HG03378 (cell line): ENCODE data around the gene SGMS1.
A peak's percentile ranks its signal among the peaks of the same experiment; 100 is the strongest.
"Not testable (repeated sequence)": the region's sequence is repeated elsewhere in the genome, so short reads cannot be mapped to it uniquely, and the experiment has no call there.

ENCODE experiments used
- ATAC-seq: cut with Tn5 transposase; IDR thresholded peaks from one replicate; pipeline ENCODE4 v1.9.1; 2021; ENCODE audit warnings: mild to moderate bottlenecking, moderate library complexity; ENCODE audit not compliant: unreplicated experiment

The SGMS1 gene

DNA sequence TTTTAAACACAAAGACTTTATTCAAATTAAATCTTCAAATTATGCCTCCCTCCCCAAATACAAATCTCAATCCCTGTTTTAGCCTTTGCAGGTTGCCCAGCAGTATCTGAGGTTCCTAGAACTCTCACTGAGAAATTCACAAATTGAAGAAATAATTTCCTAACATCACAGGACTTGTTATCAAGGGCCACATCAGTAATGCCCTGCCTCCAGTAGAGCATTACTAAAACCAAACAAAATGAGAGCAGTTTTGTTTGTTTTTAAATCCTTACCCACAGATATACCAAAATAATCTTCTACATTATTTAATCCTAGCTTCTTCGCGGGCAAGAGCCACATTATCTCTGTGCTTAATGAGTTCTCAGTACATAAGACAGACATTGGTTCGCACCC is 152.2 kb downstream of the SGMS1 start:
- ATAC-seq: no peak

DNA sequence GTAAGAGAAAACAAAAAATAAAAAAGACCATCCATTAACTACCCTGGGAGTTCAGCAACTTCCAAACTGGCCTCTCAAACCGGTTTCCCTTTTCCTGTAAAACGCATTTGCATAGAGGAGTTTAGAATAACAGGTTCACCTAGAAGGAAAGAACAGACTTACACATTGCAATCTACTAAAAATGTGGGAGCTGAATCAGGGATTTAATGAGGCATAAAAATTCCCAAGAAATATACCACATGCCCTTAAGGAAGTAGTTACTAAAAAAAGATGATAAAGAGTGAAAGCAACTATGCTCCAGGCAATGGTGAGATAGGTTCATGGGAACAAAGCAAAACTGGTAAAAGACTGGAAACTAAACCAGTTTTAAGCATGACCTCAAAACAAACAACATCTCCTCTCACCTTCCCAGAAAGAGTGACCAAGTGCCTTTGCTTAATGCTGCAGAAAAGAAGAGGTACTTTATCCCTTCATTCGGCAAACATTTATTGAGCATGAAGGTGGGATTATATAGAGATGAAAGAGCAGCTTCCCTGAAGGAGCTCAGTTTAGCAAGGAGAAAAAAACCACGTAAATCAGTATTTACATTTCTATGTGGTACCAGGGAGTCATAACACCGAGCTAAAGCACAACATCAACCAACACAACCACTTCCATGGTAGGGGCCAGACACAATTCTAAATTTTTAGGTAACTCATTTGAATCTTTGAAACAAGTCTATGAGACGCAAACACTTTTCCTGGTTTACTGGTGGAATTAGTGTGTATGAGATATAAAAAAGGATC is 152.8 kb downstream of the SGMS1 start:
- no peak for ATAC-seq

DNA sequence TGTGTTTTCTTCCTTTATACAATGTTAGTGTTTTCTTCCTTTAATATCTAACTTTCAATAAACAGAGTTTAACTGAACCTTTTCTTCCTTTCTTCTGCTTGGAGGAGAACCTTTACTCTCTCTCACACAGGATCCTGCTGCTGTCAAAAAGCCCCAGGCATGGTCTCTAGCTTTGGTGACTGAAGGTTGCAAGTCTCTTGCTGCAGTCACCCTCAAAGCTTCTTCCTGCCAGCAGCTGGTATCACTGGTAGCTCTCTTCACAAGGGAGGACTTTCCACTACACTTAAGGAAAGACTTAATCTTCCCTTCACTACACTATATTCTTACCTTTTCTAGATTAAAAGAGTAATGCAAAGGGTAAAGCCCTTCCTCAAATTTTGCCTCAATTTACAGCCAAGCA is 153.4 kb downstream of the SGMS1 start:
- peak; percentile 43 for ATAC-seq

DNA sequence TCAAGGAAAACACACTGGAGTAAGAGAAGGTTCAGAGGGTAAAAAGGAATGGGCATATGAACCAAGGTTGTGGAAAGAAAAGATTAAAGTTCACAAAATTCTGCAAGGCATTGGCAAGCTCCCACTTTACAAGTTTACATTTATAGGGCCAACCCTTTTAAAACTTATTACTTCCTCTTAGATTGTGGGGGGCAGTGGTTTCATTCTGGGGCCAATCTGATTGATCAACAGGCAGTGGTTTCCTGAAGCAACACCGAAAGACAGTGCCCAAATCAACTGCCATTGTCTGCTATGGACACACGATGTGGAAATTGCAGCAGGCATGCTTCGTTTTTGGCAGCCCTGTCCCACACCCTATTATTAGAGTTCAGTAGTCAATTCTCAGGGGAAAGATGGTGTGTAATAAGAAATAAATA is 154.0 kb downstream of the SGMS1 start:
- no peak for ATAC-seq

DNA sequence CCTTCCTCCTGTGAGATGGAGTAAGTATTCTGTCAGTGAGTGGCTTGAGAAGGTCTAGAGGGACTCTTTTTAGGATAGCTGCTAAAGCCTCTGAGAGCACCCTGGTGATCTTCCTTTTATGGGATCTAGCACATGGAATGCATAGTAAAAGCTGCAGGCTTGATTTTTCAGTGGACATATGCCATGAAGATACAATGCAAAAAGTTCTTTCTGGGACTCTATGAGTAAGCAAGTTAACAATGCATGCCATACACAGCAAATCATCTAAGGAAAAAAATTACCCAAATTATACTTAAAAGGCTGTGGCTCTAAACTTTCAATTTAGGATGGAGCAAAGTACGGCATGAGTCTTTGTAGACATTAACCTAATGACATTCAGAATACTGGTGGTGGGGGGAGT is 154.5 kb downstream of the SGMS1 start:
- ATAC-seq: no peak

DNA sequence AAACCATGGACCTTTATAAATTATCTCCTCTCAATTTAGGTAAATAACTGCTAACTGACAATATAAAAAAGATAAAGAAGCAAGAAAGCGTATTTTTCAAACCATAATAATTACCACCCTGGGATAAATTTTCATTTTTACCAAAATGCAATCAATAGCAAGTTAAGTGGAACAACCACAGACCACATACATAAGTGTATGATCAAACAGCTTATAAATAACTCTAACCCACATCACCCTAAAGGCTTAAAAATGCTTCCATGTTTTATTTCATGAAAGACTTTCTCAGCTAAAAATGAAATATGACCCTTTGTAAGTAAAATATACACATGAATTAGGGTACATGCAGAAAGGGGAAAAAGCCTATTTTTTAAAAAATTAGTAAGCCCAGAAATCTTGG is 156.5 kb downstream of the SGMS1 start:
- ATAC-seq: no peak

DNA sequence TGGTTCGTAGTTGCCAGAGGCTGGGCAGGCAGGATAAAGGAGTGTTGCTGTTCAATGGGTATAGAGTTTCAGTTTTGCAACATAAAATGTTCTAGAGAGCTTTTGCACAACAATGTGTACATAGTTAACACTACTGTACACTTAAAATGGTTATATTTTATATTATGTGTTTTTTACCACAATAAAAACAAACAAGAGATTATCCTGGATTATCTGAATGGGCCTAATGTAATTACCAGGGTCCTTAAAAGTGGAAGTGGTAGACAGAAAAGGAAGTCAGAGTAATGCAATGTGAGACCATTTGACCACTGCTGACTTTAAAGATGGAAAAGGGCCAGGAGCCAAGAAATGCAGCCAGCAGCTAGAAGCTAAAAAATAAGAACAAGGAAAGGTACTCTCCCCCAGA is 159.7 kb downstream of the SGMS1 start:
- no peak for ATAC-seq

DNA sequence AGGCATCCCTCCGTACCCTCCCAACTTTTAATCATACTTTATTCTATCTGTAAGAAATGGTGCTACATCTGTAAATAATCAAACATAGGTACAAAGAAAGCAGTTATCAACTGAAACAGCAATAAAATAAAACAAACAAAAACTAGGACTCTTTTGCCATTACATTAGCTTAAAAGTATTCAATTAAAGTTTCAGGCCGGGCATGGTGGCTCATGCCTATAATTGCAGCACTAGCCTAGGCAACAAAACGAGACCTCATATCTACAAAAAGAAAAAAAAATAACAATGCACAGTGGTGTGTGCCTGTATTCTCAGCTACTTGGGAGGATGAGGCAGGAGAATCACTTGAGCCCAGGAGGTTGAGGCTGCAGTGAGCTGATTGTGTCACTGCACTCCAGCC is 161.9 kb downstream of the SGMS1 start:
- ATAC-seq: no peak

DNA sequence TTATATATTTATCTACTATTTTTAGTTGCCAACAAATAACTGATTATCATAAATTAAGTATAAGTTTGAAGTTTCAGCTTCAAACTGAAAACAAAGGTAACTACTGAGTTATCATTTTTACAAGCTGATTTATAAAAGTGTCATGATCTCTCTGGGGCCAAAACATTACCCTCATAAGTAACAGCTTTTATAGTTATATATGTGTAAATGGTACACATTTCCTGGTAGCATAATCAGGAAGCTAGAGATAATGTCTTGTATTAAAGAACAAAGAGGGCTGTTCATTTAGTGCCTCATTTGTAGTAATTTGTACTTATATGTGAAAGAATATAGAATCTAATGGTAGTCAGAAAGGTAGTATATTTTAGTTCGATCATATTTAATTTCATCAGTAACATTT is 162.6 kb downstream of the SGMS1 start:
- no peak for ATAC-seq

DNA sequence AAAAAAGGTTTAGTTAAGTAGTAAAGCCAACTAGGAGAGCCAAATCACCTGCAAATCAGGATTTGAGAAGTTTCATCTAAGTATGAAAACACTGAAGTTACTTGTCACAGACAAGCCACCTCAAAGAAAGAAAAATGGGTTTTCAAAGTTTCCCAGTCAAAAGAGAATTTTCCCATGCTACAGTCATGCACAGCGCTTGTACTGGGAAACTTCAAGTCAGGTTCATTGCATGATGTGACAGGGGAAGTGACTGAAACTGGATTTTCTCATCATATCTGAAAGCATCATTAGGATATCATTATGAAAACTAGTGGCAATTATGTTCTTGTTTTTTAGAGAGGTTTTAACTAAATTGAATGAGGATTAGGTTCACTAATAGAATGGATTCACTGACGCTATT is 167.0 kb downstream of the SGMS1 start:
- ATAC-seq: peak; percentile 39

DNA sequence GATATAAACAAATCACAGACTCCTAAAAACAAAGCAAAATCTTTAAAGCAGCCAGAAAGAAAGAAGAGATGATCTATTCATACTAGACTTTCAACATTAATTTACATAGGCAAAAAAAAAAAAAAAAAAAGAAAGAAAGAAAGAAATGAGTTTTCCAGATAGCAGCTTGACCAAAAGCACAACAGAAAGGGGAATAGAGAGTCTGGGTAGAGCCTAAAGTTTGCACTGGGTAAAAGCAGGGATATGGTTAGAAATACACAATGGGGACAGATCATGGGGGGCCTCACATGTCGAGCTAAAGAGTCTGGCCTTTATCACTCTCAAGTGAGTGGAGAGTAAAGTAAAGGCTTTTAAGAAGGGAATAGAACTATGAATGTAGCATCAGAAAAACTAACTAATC is 169.8 kb downstream of the SGMS1 start:
- no peak for ATAC-seq

DNA sequence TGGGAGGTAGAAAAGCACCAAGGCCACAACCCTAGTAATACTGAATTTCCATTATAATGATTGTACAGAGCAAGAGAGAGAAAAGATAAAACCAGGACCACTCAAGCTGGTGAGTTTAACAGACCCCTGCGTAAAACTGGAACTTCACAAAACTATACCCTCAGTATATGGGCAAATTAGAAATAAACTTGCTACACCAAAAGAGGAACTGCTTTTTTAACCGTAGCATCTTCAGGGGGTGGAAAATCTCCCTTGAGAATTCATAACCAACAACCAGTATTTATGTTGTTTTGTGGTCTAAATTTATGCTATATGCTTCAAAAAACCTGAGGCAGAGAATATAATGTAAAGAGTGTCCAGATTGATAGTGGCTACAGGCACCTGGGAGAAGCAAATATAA is 171.2 kb downstream of the SGMS1 start:
- ATAC-seq: peak; percentile 51

DNA sequence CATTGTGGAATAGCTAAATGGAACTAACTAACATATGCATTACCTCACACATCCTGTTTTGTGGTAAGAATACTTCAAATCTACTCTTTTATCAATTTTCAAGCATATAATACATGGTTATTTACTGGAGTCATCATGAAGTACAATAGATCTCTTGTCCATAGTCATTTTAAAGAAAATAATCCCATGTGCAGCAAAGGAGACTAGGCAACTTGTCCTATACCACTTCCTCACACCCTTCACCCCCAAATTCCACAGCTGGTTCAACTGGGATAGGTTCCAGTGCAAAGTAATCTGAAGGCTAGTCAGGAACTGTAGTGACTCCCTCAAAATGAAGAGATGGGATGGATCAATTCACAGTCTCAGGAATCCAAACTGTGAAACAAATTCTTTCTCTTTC is 176.1 kb downstream of the SGMS1 start:
- ATAC-seq: no peak

DNA sequence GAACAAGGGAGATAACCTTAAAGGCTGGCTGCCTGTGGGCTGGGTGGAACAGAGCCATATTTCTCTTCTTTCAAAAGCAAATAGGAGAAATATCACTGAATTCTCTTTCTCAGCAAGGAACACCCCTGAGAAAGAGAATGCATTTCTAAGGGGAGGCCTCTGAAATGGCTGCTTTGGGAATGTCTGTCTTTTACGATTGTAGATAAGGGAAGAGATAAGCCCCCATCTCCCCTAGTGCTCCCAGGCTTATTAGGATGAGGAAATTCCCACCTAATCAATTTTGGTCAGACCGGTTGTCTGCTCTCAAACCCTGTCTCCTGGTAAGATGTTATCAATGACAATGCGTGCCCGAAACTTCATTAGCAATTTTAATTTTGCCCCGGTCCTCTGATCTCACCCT is 178.0 kb downstream of the SGMS1 start:
- not testable (repeated sequence) for ATAC-seq

DNA sequence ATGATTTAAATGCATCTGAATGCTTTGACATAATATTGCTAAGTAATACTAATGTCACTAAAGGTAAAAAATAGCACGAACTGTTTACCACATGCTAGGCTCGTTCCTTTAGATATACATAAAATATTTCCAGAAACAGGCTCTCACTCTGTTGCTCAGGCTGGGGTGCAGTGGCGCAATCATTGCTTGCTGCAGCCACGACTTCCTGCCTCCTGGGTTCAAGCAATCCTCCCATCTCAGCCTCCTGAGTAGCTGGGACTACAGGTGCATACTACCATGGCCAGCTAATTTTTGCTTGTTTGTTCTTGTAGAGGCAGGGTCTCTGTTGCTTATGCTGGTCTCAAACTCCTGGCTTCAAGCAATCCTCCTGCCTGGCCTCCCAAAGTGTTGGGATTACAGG is 183.3 kb downstream of the SGMS1 start:
- ATAC-seq: no peak

DNA sequence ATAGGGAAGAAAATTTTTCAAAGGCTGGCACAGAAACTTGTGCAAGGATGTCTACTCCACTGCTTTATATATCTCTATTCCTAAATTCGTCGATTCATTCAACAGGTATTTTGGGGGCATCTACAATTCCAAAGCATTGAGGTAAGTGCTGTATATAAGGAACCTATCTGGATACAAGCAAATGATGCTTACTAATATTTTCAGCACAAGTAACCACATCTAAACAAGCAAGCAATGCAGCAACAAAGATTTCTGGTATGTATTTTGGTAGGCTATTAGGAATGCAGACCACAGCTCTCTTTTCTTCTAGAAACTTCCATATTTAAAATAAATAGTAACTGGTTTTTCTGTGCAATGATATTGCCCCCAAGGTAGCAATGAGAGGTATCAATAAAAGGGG is 183.9 kb downstream of the SGMS1 start:
- ATAC-seq: no peak

DNA sequence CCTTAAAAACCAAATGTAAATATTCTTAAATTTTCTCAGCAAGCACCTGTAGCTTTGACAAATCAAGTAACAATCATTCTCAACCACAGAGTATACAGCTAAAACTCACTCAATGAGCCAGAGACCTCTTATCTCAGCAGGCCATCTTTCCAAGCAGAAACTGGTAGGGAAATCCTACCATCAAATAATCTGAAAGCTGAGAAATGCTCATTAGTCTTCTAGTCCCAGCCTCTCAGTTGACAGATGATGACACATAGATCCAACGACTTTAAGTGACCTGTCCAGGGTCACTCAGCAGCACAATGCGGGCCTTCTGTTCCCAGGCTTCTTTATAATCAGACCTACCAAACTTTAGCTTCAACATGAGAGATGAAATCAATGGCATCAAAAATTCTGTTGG is 184.6 kb downstream of the SGMS1 start:
- ATAC-seq: no peak

DNA sequence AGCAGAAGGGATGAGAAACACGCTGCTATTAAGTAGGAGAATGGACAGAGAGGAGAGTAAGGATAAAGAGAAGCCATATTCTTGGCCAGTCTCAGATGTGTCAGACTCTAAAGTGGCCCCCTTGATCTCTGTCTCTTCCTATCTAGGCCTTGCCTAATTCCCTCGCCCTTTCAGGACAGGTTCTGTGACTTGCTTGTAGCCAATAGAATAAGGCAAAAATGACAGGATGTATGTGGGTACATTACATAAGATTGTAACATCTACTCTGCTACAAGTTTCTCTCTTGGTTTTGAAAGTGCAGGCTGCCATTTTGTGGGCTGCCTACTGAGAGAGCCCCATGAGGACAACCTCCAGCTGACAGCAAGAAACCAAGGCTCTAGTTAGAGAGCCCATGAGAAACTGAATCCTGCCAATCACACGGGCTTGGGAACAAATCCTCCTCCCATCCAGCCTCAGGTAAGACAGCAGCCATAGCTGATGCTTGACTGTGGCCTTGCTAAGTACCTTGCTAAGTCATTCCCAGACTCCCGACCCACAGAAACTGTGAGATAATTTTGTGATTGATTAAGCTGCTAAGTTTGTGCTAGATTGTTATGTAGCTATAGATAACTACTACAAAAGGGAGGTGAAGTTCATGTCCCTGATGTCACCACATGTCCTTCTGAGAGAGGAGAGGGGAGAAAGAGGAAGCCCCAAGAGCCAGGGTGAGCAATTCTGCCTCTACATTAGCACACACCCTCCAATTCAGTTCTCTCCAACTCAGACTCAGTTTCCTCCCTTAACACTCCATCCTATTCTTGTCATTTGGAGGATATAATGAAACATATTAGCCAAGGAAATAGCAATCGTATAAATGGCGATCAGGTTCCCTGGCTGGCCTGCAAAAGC is 185.5 kb downstream of the SGMS1 start:
- ATAC-seq: no peak

DNA sequence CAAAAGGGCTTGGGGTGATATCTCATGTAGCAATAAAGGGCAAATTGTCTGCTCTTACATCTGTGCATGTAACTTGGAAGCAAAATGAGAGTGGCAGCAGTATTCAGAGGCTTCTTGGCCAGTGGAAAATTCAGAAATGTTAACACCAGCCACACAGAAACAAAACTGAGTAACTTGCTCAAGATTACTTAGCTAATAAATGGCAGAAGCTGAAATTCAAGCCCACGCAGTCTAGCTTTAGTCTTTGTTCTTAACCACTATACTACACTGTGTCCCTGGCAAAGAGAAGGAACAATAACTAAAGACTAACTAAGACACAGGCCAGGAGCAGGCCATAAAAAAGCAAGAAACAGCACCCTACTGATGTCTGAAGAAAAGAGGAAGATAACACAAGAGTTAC is 186.5 kb downstream of the SGMS1 start:
- ATAC-seq: peak; percentile 58

DNA sequence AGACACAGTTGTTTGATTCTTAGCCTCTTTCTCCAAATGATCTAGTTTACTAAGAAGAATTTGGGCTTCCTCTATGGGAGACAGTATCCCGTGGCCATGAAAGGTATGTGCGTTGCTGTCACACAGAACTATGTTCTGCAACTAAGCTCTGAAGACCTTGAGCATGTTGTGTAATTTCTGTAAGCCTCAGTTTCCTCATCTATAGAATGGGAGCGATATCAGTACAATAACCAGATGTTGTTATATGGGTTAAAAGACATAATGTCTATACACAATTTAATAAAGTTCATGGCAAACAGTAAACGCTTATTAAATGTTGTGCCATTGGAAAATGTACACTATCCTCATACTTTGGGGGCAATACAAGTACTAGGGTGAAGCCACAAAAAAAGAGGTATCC is 187.0 kb downstream of the SGMS1 start:
- no peak for ATAC-seq

DNA sequence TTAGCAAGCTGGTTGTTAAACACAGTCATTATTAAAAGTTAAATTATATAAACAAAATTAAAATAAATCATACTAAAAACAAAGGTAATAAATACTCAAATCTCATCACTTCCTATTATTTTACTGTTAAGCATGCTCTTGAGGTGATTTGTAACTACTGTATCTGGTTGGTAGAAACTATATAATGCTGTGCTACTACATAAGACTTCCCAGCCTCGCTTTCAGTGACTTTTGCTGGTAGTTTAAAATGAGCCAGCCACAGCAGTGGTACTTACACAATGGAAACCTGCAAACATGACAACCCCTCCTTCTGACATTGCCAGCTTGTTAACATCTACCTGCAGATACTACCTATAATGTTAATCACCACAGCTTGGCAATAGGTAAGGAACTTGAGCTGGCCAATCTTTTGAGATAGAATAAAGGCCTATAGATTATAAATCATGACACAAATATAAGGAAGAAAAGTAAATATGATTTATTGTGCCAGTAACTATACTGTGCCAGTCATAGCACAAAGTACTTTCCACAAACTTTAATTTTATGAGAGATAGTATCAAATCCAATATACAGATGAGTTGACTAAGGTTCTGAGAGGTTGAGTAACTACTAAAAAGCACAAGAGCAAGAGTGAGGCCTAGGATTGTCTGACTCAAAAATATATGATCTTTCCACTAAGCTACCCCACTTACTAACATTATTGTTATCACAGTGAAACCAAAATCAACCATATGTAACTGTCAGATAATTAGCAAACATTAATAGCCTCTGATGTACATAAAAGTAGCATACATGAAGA is 191.3 kb downstream of the SGMS1 start:
- peak; percentile 37 for ATAC-seq
